Right cardiac atrium (tissue), 5 donors: ENCODE measurements around the gene SNED1. TPM values are rescaled to one million over a fixed set of nuclear protein-coding genes. Genes with fewer than 3 reads are reported as not detected.
"Not testable (repeated sequence)": the region's sequence is repeated elsewhere in the genome, so short reads cannot be mapped to it uniquely, and the experiment has no call there.

Source experiments
- ATAC-seq, 2 donors: fragments of 200-7000 bp; cut with Tn5 transposase; one replicate each; pipeline versions ENCODE4 v1.8.0 to v1.9.1; 2020; ENCODE audit warnings: moderate library complexity in 2 of 2, mild to moderate bottlenecking in 1 of 2
- DNase-seq, 3 donors: peaks; one replicate each; pipeline ENCODE4 v3.0.0-alpha.2; 2020
- H3K27ac ChIP-seq: one replicate; pipeline ENCODE4 v1.5.1; 2013; ENCODE audit warnings: mild to moderate bottlenecking, low read length, control low read depth, moderate library complexity
- H3K27me3 ChIP-seq: one replicate; pipeline ENCODE4 v1.6.1; 2013; ENCODE audit not compliant: control insufficient read depth, insufficient read depth
- H3K4me1 ChIP-seq: one replicate; pipeline ENCODE4 v1.6.1; 2013; ENCODE audit warnings: low read length; ENCODE audit not compliant: control insufficient read depth, insufficient read depth
- H3K4me3 ChIP-seq: one replicate; pipeline ENCODE4 v1.5.1; 2013; ENCODE audit warnings: low read length, control low read depth
- H3K9me3 ChIP-seq: one replicate; pipeline ENCODE4 v1.6.1; 2013; ENCODE audit warnings: low read length; ENCODE audit not compliant: control insufficient read depth
- WGBS: extraction: QIAGEN DNeasy Blood & Tissue Kit; methylation state at CpG from one replicate; pipeline ENCODE4 v1.1.7; 2013; 5-methylcytosine and 5-hydroxymethylcytosine counted together
- intact Hi-C, 4 donors: fragments of 100-400 bp; cut with DNase I; formaldehyde crosslinking; loops; one replicate each; pipeline versions ENCODE4 v1.11.0 to v1.14.0; 2022 to 2023
- polyA plus RNA-seq: library from polyadenylated mRNA; stranded (reverse); fragments of 200-250 nt; gene quantifications from one replicate; pipeline ENCODE4 v1.2.3, GENCODE V29; 2013
- total RNA-seq, 4 donors: library from RNA; stranded (reverse); fragmentation: NEBNext Ultra II Directional; extraction: Animal tissue kit (Norgen Biotek cat#: 25700); gene quantifications; one replicate each; pipeline ENCODE4 v1.2.1, GENCODE V29; 2021
- donor health status: healthy with polysubstance abuse.
- donor health status: DM: no; HTN: yes; CAD: no.
- donor health status: DM: no; HTN: no; CAD: no.
- donor health status: DM: no; HTN: yes; CAD: no; lungs with severe emphysema.
- donor health status: DM: yes; HTN: yes; CAD: no.

The SNED1 gene
- total and polyA plus RNA-seq, 5 donors, result 6.7 to 19.2 (median 15.8) TPM

DNA sequence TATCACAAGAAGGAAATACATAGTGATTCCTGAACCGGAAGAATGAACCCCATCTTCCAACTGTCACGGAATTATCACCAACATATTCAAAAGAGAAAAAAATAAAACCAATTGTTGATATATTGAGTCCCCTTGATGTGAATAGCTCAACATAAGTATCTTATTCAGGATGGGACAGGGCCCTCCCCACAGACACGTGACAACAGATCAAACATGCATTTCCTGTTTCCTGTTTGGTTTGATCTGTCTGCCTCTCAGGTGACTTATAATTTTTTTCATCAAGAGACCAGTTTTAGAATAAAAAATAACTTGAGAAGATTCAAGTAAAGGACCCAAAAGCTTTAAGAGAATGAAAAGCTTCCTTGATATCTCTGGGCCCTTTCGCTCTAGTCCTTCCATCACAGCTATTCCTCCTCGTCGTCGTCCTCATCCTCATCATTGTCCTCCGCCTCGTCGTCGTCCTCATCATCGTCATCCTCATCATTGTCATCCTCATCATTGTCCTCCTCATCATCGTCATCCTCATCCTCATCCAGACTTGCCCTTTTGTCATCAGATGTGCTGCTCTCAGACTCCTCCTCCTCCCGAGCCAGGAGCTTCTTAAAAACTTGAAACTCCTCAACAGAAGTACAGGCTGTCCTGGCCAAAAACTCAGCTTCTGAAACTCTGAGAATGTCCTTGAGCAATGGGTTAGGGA, 97.3 kb downstream of the SNED1 start:
- no peaks in the 10 kb centered on the region for H3K4me1 ChIP-seq
- no peak for DNase-seq
- H3K4me3 ChIP-seq, result no peak overlapping the region
- H3K27me3 ChIP-seq, result no peaks in the 10 kb centered on the region
- 86% methylated on average over 14 of the region's 14 CpGs for WGBS
- H3K9me3 ChIP-seq, result no peaks in the 10 kb centered on the region
- no peak for ATAC-seq
- H3K27ac ChIP-seq, result no peak overlapping the region
- intact Hi-C loops, result no loop called here

GRCh38 chr2:241096979-241097378, 98.6 kb downstream of the SNED1 start:
- no peak for ATAC-seq
- DNase-seq, result no peak
- Histone ChIP-seq H3K9me3 (no peaks in the 10 kb centered on the region), H3K27me3 (no peaks in the 10 kb centered on the region), H3K27ac (no peak overlapping the region), H3K4me1 (peaks cover 4% of the 10 kb centered on the region), H3K4me3 (no peak overlapping the region)
- intact Hi-C loops, result no loop called here
- 86% methylated on average over 8 of the region's 8 CpGs for WGBS

- Histone ChIP-seq H3K9me3 (no peaks in the 10 kb centered on the region), H3K27me3 (no peaks in the 10 kb centered on the region), H3K4me3 (no peak overlapping the region), H3K27ac (no peak overlapping the region), H3K4me1 (peaks cover 7% of the 10 kb centered on the region)
- ATAC-seq (no peak), DNase-seq (no peak)
- WGBS, result 94% methylated on average over 5 of the region's 5 CpGs
- intact Hi-C loops, result no loop called here
Measured at GRCh38 chr2:241099246-241099645, 100.8 kb downstream of the SNED1 start.

GRCh38 chr2:241102239-241102803, 103.9 kb downstream of the SNED1 start, which contains the start of gene MTERF4:
Gene MTERF4, minus strand, starts transcription at chr2:241102287. Its CDS starts 14 bp downstream, at chr2:241102273.
- intact Hi-C loops, result loop anchor here in 1 of 4 donors (10.0 kb wide), 1 partner anchor 112 kb away; no protein-coding TSS in a partner anchor
- H3K27ac ChIP-seq, result peak within 1 kb of the TSS; percentile 40
- peak; percentile 98 to 99 for ATAC-seq
- WGBS, result under 1% methylated on average over 56 of the region's 56 CpGs
- peak; percentile 86 to 95 (median 94) for DNase-seq
- no peaks in the 10 kb centered on the region for H3K27me3 ChIP-seq
- peaks cover 7% of the 10 kb centered on the region for H3K4me1 ChIP-seq
- H3K4me3 ChIP-seq, result peak within 1 kb of the TSS; percentile 69
- H3K9me3 ChIP-seq, result no peaks in the 10 kb centered on the region

GRCh38 chr2:241103176-241103595, 104.8 kb downstream of the SNED1 start:
- no peaks in the 10 kb centered on the region for H3K27me3 ChIP-seq
- H3K9me3 ChIP-seq, result no peaks in the 10 kb centered on the region
- DNase-seq (no peak), ATAC-seq (no peak)
- H3K4me3 ChIP-seq, result peak overlapping the region; percentile 69
- H3K27ac ChIP-seq, result no peak overlapping the region
- intact Hi-C loops, result loop anchor here in 1 of 4 donors (10.0 kb wide), 1 partner anchor 112 kb away; no protein-coding TSS in a partner anchor
- H3K4me1 ChIP-seq, result peaks cover 7% of the 10 kb centered on the region
- WGBS, result 59% methylated on average over 5 of the region's 5 CpGs

DNA sequence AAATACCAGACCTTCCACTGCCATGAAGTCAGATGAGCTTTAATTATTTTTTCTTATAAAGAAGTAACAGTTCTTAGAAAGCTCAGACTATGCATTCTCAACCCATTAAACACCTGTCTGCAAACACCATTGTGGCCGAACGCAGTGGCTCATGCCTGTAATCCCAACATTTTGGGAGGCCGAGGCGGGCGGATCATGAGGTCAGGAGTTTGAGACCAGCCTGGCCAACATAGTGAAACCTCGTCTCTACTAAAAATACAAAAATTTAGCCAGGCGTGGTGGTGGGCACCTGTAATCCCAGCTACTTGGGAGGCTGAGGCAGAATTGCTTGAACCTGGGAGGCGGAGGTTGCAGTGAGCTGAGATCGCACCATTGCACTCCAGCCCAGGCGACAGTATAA, 106.2 kb downstream of the SNED1 start:
- 97% methylated on average over 10 of the region's 10 CpGs for WGBS
- not testable (repeated sequence) for H3K27ac ChIP-seq, H3K4me3 ChIP-seq, ATAC-seq, DNase-seq, H3K9me3 ChIP-seq, H3K4me1 ChIP-seq, H3K27me3 ChIP-seq
- intact Hi-C loops, result loop anchor here in 1 of 4 donors (10.0 kb wide), 1 partner anchor 110 kb away; no protein-coding TSS in a partner anchor

- no peak for ATAC-seq
- no peaks in the 10 kb centered on the region for H3K9me3 ChIP-seq
- no peaks in the 10 kb centered on the region for H3K27me3 ChIP-seq
- intact Hi-C loops, result loop anchor here in 1 of 4 donors (10.0 kb wide), 1 partner anchor 109 kb away; no protein-coding TSS in a partner anchor
- H3K4me3 ChIP-seq, result no peak overlapping the region
- peaks cover 7% of the 10 kb centered on the region for H3K4me1 ChIP-seq
- peak in 1 of 3 donors; percentile 53 for DNase-seq
- no peak overlapping the region for H3K27ac ChIP-seq
- WGBS, result 35% methylated on average over 3 of the region's 3 CpGs
Measured at GRCh38 chr2:241105641-241106040, 107.2 kb downstream of the SNED1 start.

DNA sequence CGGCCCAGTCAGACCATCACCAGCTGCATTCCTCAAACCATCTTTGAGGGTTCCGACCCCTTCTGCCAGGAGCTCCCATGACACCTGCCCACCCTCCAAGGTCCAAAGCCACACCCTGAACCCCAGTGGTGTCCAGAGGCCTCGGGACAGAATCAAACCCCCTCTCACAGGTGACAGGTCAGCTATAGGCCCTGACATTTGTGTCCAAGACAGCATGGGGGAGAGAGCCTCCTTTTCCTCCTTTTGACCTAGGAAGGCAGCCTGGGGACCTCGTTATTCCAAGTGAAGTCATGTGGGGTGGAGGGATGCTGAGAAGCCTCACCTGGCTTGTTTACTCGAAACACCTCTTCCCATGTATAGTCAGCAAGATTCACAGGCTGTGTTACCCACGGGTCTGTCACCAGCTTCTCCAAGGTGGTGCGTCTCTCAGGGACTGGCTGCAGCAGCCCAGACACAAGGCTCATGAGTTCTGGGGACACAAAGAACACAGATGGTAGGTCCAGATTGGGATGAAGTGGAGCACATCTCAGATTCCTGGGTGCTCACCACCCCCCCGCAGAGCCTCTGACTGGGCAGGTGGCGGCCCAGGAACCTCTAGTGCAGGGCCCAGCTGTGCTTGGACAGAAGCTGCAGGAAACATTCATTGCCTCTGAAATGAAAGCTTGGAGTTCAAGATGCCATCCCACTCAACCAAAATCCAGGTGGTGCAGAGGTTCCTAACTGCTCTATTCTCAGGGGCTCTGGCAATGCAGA, 108.8 kb downstream of the SNED1 start:
- Histone ChIP-seq H3K27me3 (no peaks in the 10 kb centered on the region), H3K4me3 (no peak overlapping the region), H3K4me1 (peaks cover 3% of the 10 kb centered on the region), H3K27ac (no peak overlapping the region), H3K9me3 (no peaks in the 10 kb centered on the region)
- WGBS, result 95% methylated on average over 9 of the region's 9 CpGs
- ATAC-seq (no peak), DNase-seq (no peak)
- intact Hi-C loops, result loop anchor here in 1 of 4 donors (10.0 kb wide), 1 partner anchor 108 kb away; no protein-coding TSS in a partner anchor

- Histone ChIP-seq H3K4me1 (no peaks in the 10 kb centered on the region), H3K27me3 (no peaks in the 10 kb centered on the region), H3K4me3 (no peak overlapping the region), H3K9me3 (no peaks in the 10 kb centered on the region), H3K27ac (no peak overlapping the region)
- 75% methylated on average over 35 of the region's 35 CpGs for WGBS
- intact Hi-C loops, result loop anchor here in 1 of 4 donors (10.0 kb wide), 1 partner anchor 106 kb away; no protein-coding TSS in a partner anchor
- DNase-seq, result peak in 1 of 3 donors; percentile 60
- ATAC-seq, result no peak
Measured at GRCh38 chr2:241108271-241109209, 110.1 kb downstream of the SNED1 start.
